Stimulated activated CD8-positive, alpha-beta memory T cell treated with anti-CD3 and anti-CD28 coated beads, Interleukin-12 subunit alpha, Interleukin-12 subunit beta, amount 100 ng/mL, for 4 hours (primary cell): ENCODE measurements around the gene PIN1.

ENCODE experiments used
- DNase-seq: peaks from one replicate; pipeline ENCODE4 v3.0.0-alpha.2; 2020; ENCODE audit warnings: low read depth

PIN1 gene

GRCh38 chr19:9891609-9892373, 56.7 kb downstream of the PIN1 start:
- no peak for DNase-seq
